WERI-Rb-1 (cell line): ENCODE measurements around the gene CNFN.

Source experiments
- DNase-seq: peaks from one replicate; pipeline ENCODE4 v3.0.0-alpha.2; 2020
- H3K27ac ChIP-seq: fragments of 250-450 bp; sonication (Bioruptor Pico); 2 replicates; pipeline ENCODE4 v1.5.1; 2020; ENCODE audit warnings: mild to moderate bottlenecking, moderate library complexity
- H3K27me3 ChIP-seq: fragments of 250-450 bp; sonication (Bioruptor Pico); 2 replicates; pipeline ENCODE4 v1.5.1; 2021; ENCODE audit warnings: mild to moderate bottlenecking, low read depth, moderate library complexity; ENCODE audit not compliant: insufficient read depth, severe bottlenecking
- H3K36me3 ChIP-seq: fragments of 250-450 bp; sonication (Bioruptor Pico); 2 replicates; pipeline ENCODE4 v1.5.1; 2020; ENCODE audit warnings: mild to moderate bottlenecking, moderate library complexity
- H3K4me3 ChIP-seq: 2 replicates; pipeline ENCODE4 v1.5.1; 2011; ENCODE audit warnings: low read depth, mild to moderate bottlenecking, control low read depth, low read length
- H3K9me3 ChIP-seq: fragments of 250-450 bp; sonication (Bioruptor Pico); 2 replicates; pipeline ENCODE4 v1.5.1; 2021; ENCODE audit warnings: mild to moderate bottlenecking, moderate library complexity; ENCODE audit not compliant: severe bottlenecking
- CTCF ChIP-seq: IDR thresholded peaks from 2 replicates; pipeline ENCODE4 v1.5.1; 2011; ENCODE audit warnings: low read depth, mild to moderate bottlenecking, control low read depth, inconsistent platforms, low read length

The CNFN gene

GRCh38 chr19:42350417-42350816, 39.7 kb downstream of the CNFN start:
- TF ChIP-seq CTCF, result no peak
- peaks cover 6% of the 10 kb centered on the region for H3K36me3 ChIP-seq
- H3K27ac ChIP-seq, result no peak overlapping the region
- DNase-seq, result no peak
- H3K4me3 ChIP-seq, result no peak overlapping the region
- H3K27me3 ChIP-seq, result no peaks in the 10 kb centered on the region
- no peaks in the 10 kb centered on the region for H3K9me3 ChIP-seq

- H3K27me3 ChIP-seq, result no peaks in the 10 kb centered on the region
- no peak for DNase-seq
- no peak overlapping the region for H3K27ac ChIP-seq
- no peaks in the 10 kb centered on the region for H3K9me3 ChIP-seq
- H3K36me3 ChIP-seq, result peaks cover 11% of the 10 kb centered on the region
- H3K4me3 ChIP-seq, result no peak overlapping the region
- no peak for TF ChIP-seq CTCF
Observed at GRCh38 chr19:42349378-42350107, 40.6 kb downstream of the CNFN start.

- H3K27me3 ChIP-seq, result no peaks in the 10 kb centered on the region
Observed at GRCh38 chr19:42348211-42348610, 41.9 kb downstream of the CNFN start.

GRCh38 chr19:42345191-42345812, 44.8 kb downstream of the CNFN start:
- no peaks in the 10 kb centered on the region for H3K27me3 ChIP-seq
- no peak overlapping the region for H3K4me3 ChIP-seq
- peaks cover 10% of the 10 kb centered on the region for H3K36me3 ChIP-seq
- no peaks in the 10 kb centered on the region for H3K9me3 ChIP-seq
- no peak for TF ChIP-seq CTCF
- no peak overlapping the region for H3K27ac ChIP-seq
- DNase-seq, result no peak

More at GRCh38 chr19:42348211-42348610, 41.9 kb downstream of the CNFN start:
- no peak for TF ChIP-seq CTCF
- DNase-seq, result no peak
- Histone ChIP-seq H3K4me3 (no peak overlapping the region), H3K27ac (no peak overlapping the region), H3K9me3 (no peaks in the 10 kb centered on the region), H3K36me3 (peaks cover 11% of the 10 kb centered on the region)

GRCh38 chr19:42344336-42344893, 45.7 kb downstream of the CNFN start:
- no peak overlapping the region for H3K4me3 ChIP-seq
- H3K36me3 ChIP-seq, result peaks cover 10% of the 10 kb centered on the region
- H3K27me3 ChIP-seq, result no peaks in the 10 kb centered on the region
- no peak overlapping the region for H3K27ac ChIP-seq
- no peaks in the 10 kb centered on the region for H3K9me3 ChIP-seq
- TF ChIP-seq CTCF, result no peak
- DNase-seq, result no peak
